ENCODE measurements around the gene CNTFR. TPM values are rescaled to one million over a fixed set of nuclear protein-coding genes. Genes with fewer than 3 reads are reported as not detected.

CNTFR gene
- total RNA-seq, 1 experiment from 2014 or later = not detected

DNA sequence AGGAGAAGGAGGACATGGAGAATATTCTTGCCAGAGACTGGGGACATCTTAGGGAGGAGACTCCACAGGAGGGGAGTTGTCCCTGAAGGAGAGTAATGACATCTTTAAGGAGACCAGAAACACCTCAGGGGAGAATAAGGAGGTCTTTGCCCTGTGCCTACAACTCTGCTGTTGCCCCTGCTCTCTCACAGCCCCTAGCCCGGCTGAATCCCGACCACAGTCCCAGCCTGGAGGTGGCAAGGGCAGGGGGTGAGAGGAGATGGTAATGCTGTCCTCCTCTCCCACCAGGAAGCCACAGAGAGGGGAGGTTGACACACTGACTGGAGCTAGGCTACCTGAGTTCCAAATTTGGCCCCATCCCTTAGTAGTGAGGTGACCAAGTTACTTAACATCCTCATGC, 36.5 kb downstream of the CNTFR start:
- CTCF ChIA-PET = no interaction called here
- no peak for TF ChIP-seq CTCF (IDR thresholded peaks at IDR 0.05; ENCODE audit: unreplicated experiment)
- BruUV-seq (replicated peaks) = no TSS peak
- DNase-seq = no peak
- no peaks in the 10 kb centered on the region for H3K4me1 Mint-ChIP-seq (ENCODE audit: low read depth, unreplicated experiment)
- H3K9me3 Mint-ChIP-seq (ENCODE audit: low read depth, unreplicated experiment) = no peaks in the 10 kb centered on the region
- peaks cover 56% of the 10 kb centered on the region for H3K27me3 Mint-ChIP-seq (ENCODE audit: unreplicated experiment)
- H3K27ac Mint-ChIP-seq (ENCODE audit: unreplicated experiment) = no peak overlapping the region
- no peak overlapping the region for H3K4me3 Mint-ChIP-seq (ENCODE audit: low read depth, unreplicated experiment)
- no peaks in the 10 kb centered on the region for H3K36me3 Mint-ChIP-seq (ENCODE audit: insufficient read depth, unreplicated experiment)
- intact Hi-C loops (cut with micrococcal nuclease; ENCODE audit: unreplicated experiment) = no loop called here

GRCh38 chr9:34552606-34552981, 36.9 kb downstream of the CNTFR start:
- Mint-ChIP-seq H3K27ac (ENCODE audit: unreplicated experiment) (no peak overlapping the region), H3K36me3 (ENCODE audit: insufficient read depth, unreplicated experiment) (no peaks in the 10 kb centered on the region), H3K9me3 (ENCODE audit: low read depth, unreplicated experiment) (no peaks in the 10 kb centered on the region), H3K4me1 (ENCODE audit: low read depth, unreplicated experiment) (no peaks in the 10 kb centered on the region), H3K4me3 (ENCODE audit: low read depth, unreplicated experiment) (no peak overlapping the region), H3K27me3 (ENCODE audit: unreplicated experiment) (peaks cover 56% of the 10 kb centered on the region)
- BruUV-seq (replicated peaks) = no TSS peak
- intact Hi-C loops (cut with micrococcal nuclease; ENCODE audit: unreplicated experiment) = no loop called here
- DNase-seq = no peak
- TF ChIP-seq CTCF (IDR thresholded peaks at IDR 0.05; ENCODE audit: unreplicated experiment) = no peak
- CTCF ChIA-PET = no interaction called here

DNA sequence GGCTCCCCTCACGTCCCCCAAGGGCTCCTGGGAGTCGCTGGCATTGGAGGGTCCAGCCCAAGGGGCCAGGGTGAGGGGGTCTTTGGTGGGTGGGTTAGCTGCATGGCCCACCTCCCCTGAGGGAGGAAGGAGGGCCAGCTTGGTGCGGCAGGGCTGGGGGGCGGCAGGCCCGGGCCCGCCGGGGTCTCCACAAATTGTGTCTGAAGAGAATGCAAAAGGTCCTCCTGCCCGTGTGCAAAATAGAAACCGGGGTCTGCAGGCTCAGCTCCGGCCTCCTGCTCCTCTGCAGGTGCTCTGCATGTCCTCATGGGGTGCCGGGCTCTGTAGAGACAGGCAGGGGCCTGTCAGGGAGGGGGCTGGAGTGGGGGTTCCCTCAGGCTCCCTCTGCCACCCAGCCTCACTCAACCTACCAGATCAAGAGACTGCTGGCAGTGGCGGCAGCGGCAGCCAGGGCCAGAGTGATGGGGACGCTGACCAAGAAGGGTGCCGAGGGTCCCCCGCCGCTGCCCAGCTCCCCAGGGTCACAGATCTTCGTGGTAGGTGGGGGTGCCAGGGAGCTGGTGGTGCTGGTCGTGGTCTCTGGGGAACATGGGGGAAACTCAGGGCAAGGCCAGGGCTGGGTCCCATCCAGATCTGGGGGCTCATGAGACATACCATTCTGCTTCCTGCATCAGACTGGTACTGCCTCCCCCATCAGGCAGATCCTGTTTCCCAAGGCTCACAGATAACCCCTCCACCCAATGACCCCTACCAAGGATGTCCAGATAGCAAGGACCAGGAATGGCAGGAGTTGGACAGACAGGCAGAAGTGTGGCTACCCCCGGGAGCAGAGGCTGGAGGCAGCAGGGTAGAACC, 37.5 kb downstream of the CNTFR start:
- CTCF ChIA-PET = no interaction called here

GRCh38 chr9:34550681-34551270, 38.7 kb downstream of the CNTFR start:
- H3K27ac Mint-ChIP-seq (ENCODE audit: unreplicated experiment) = no peak overlapping the region
- no peaks in the 10 kb centered on the region for H3K9me3 Mint-ChIP-seq (ENCODE audit: low read depth, unreplicated experiment)
- DNase-seq = no peak
- no peak overlapping the region for H3K4me3 Mint-ChIP-seq (ENCODE audit: low read depth, unreplicated experiment)
- H3K4me1 Mint-ChIP-seq (ENCODE audit: low read depth, unreplicated experiment) = no peaks in the 10 kb centered on the region
- H3K27me3 Mint-ChIP-seq (ENCODE audit: unreplicated experiment) = peaks cover 51% of the 10 kb centered on the region
- intact Hi-C loops (cut with micrococcal nuclease; ENCODE audit: unreplicated experiment) = no loop called here
- no peak for TF ChIP-seq CTCF (IDR thresholded peaks at IDR 0.05; ENCODE audit: unreplicated experiment)
- no peaks in the 10 kb centered on the region for H3K36me3 Mint-ChIP-seq (ENCODE audit: insufficient read depth, unreplicated experiment)
- no TSS peak for BruUV-seq (replicated peaks)
- CTCF ChIA-PET = no interaction called here

More for the DNA sequence above, 37.5 kb downstream of the CNTFR start:
- TF ChIP-seq CTCF (IDR thresholded peaks at IDR 0.05; ENCODE audit: unreplicated experiment) = no peak
- Mint-ChIP-seq H3K4me1 (ENCODE audit: low read depth, unreplicated experiment) (no peaks in the 10 kb centered on the region), H3K36me3 (ENCODE audit: insufficient read depth, unreplicated experiment) (no peaks in the 10 kb centered on the region), H3K9me3 (ENCODE audit: low read depth, unreplicated experiment) (no peaks in the 10 kb centered on the region), H3K27ac (ENCODE audit: unreplicated experiment) (no peak overlapping the region), H3K4me3 (ENCODE audit: low read depth, unreplicated experiment) (no peak overlapping the region), H3K27me3 (ENCODE audit: unreplicated experiment) (peaks cover 52% of the 10 kb centered on the region)
- BruUV-seq (replicated peaks) = no TSS peak
- no peak for DNase-seq
- intact Hi-C loops (cut with micrococcal nuclease; ENCODE audit: unreplicated experiment) = no loop called here

Data from Calu3 (cell line).